Myocyte (in vitro differentiated cells): ENCODE results near the gene EME2. TPM values are rescaled to one million over a fixed set of nuclear protein-coding genes. Genes with fewer than 3 reads are reported as not detected.

Experiments
- DNase-seq: peaks from one replicate; pipeline ENCODE4 v3.0.0-alpha.2; 2012; ENCODE audit warnings: low read depth
- total RNA-seq: library from RNA; depleted of rRNA; stranded (reverse); fragments of >200 nt; gene quantifications from 2 replicates; pipeline ENCODE4 v1.2.3, GENCODE V29; 2014

EME2 gene
- total RNA-seq, 1 donor from 2014 or later: 15.0 TPM

DNA sequence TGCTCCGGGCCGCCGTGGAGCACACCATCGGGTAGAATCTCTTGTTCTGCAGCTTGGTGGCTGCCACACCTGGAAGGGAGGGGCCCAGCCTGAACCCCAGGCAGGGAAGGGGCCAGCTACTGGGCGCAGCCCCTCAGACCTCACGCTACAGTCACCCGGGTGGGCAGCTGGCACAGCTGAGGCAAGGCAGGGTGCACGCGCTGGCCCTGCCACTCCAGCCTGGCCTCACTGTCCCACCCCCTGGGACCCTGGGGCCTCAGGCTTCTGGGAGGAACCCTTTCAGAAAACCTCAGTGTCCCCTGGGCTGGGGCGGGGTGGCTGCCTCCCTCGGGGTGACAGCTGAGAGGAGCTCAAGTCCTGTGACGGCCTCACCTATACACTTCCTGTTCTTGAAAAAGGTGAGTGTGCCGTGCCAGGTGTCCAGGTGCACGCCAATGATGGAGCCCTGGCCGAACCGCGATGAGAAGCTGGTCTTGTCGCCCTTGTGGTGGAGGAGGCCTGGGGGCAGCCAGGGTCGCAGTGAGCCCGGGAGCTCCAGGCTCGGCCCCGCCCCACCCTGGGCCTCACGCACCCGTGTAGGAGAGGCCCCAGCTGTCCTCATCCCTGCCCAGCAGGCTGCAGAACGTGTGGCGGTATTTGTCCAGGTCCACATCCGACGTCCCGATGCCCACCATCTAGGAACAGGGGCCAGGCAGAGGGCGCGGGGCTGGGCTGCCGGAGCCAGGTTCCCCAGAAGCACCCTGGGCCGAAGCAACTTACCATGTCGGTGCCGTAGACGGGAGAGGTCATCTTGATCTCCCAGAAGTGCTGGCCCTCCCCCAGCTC lies 5.0 kb downstream of the EME2 start:
- DNase-seq: no peak

DNA sequence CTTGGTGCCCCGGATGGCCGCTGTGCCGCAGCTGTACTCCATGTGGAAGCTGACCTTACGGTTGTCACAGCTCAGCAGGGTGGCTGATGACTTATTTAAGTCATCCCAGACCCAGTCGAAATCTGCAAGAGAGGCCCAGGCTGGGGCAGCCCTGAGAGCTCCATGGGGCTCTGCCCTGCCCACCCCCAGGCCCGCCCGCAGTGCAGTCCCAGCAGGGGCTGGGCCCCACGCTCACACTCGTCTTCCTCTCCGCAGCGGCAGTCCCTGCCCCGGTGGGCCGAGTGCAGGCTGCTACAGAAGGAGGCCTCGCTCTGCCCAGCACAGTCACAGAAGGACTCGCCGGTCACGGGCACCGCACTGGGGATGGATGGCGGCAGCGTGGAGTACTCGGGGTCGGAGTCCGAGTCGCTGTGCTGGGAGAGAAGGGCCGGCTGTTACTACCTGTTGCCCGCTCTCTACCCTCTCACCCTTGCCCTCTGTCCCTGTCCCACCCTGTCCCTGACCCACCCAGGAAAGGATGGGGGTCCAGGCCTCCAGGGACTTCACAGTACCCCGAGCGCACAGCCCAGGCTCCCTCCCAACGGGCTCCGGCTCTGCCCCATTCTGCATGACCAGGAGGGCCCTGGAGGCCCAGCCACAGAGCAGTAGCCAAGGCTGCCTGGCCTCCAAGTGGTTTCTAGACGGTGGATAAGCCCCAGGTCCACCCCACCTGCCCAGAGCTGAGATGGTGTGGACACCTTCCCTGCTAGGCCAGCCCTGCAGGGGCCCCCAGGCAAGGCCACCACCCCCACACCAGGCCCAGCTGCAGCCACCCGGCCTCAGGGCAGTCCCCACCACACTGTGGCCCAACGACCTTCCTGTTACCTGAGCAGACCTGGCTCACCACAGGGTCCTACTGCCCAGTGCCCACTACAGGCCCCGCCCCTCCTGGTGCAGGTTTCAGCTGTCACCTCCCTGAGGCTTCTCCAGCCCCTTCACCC lies 5.9 kb downstream of the EME2 start:
- no peak for DNase-seq

DNA sequence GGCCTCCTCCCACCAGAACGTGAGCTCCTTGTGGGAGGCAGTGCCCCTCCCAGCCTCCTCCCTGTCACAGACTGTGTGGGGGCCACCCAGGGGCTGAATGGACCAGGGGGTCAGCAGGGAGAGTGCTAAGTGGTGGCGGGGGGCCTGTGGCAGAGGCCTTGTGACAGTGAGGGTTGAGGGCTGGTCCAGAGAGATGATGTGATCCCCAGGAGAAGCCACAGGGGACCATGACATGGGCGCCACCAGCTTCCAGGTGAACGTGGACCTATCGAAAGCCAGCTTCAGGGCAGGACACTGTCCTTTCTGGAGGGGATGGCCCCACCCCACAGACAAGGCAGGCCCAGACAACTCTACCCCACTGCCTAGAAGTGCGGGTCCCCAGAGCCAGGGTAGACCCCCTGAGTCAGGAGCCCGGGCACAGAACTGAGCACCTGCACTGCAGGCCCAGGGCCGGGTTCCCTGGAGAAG lies 6.7 kb downstream of the EME2 start:
- DNase-seq: no peak

DNA sequence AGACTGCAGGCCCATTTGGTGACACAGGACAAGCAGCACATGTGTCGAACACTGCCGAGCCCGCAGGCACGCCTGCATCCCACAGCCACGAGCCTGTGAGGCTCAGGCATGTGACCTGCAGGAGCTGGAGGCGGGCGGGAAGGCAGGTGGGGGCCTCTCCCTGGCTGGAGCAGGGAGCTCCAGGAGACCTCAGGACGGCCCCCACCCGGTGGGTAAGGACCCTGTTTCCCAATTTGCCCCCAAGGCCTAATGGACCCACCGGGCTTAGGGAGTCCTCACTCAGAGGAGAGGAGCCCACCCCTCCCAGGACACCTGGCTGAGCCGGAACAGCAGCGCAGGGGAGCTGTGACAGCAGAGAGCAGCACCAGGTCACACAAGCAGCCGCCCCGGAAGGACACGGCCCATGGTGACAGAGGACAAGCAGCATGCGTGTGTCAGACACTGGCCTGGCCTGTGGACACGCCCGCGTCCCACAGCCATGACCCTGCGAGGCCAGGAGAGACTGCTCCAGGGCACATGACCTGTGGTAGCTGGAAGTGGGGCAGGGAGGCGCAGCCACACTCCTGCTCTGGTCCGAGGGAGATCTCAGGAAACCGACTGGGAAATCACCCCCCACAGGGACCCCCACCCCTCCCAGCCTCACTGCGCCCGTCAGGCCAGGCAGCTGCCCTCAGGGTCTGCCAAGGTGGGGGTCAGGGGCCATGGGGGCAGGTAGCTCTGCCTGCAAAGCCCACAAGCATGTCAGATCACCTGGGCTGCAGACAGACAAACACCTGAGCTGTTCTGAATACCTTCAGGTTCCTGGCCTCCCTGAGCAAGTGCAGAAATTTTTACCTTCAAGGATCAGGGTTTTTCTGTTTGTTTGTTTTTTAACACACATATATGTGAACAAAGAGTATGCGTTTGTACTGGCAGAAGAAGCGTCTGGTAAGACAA lies 7.4 kb downstream of the EME2 start:
- no peak for DNase-seq

DNA sequence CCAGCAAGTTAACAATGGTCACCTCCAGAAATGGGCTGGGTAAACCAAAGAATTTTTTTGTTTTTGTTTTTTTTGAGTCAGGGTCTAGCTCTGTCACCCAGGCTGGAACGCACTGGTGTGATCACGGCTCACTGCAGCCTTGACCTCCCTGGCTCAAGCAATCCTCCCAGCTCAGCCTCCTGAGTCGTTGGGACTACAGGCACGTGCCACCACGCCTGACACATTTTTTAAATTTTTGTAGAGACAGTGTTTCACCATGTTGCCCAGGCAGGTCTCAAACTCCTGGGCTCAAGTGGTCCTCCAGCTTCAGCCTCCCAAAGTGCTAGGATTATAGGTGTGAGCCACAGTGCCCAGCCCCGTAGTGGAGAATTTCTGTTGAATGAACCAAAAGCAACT lies 8.1 kb downstream of the EME2 start:
- DNase-seq: no peak

DNA sequence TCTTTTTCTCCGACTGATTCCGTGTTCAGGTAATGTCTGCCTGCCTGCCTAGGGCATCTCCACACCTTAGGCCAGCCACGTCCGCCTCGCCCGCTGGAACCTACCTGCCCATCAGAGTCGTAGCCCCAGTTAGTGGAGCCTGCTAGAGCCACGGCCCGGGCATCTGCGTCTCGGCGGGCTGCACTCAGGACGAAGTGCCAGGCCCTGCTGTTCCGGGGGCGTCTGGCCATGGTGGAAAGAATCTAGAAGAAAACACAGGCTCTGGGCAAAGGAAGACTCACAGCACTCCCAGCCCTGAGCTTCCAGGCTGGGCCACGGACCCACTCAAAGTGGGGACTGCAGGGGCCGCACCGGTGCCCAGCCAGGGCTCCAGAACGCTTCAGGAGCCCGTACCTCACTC lies 8.6 kb downstream of the EME2 start:
- no peak for DNase-seq

DNA sequence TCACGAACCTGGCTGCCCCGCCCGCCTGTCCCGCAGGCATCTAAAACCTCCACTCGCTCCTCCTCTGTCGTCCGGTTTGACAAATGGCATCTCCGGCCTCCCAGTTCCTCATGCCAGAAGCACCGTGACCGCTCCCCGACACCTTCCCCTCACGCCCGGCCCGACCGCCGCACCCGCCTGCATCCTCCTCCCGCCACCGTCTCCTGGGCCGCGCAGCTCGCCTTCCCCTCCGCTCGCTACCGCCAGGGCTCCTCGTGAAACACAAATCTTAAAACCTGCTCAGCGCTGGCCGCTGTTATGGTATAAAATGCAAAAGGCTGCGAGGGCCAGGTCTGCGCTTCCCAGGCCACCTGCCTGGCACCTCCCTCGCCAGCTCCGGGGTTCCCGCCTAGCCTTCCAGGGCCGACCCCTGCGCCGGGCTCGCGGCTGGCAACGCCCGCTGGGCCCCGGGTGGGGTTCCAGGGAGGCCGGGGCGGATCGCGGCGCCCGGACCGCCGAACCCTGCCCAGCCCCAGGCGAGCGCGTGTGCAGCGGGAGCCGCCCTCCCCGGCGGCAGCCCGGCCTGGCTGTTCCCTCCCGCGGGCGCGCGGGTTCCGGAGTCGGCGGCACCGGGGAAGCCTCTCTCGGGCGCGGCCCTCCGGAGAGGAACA lies 9.3 kb downstream of the EME2 start:
- DNase-seq: peak; percentile 18

DNA sequence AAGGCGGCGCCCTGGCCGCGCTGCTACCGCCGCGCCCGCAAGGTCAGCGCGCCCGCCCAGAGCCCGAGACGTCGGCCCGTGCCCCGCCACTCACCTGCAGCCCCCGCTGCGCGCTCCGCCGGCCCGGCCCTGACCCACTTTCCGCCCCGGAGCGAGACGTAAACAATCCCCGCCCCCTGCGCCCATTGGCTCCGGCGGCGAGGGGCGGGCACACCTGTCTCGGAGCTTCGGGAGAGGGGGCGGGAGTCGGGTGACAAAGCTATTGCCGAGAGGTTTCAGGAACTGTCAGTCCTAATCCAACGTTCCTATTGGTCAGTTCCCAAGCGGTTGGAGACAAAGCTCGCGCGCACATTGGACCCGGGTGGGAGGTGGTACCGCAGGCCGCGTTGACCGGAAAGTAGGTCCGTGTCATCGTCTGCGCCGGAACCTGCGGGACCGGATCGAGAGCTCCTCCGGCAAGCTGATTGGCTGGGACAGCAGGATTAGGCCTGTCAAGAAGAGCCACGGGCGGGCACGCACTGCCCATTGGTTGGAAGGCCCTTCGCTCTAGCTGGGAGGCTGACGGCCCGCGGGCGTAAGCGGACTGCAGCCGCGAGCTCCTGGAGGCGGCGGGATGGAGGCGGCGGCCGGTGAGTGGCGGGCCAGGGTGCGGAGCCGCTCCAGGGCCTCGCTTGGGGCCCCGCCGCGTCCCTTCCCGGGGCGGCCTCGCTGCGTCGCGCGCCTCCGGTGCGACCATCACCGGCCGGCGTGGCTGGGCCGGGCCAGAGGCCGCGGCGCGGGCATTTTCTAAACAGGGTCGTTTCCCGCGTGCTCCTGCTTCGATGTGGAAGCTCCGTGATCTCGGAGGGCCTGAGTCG lies 10.0 kb downstream of the EME2 start, which contains the start of the genes NUBP2 and SPSB3:
TSS of gene NUBP2 (plus strand) at position 553 of the 857 bp plus-strand sequence. CDS start at position 614, 61 bp downstream.
TSS of gene SPSB3 (minus strand) at position 164 of the 857 bp plus-strand sequence. CDS start 1,088 bp downstream, outside the sequence.
- DNase-seq: peak; percentile 100

DNA sequence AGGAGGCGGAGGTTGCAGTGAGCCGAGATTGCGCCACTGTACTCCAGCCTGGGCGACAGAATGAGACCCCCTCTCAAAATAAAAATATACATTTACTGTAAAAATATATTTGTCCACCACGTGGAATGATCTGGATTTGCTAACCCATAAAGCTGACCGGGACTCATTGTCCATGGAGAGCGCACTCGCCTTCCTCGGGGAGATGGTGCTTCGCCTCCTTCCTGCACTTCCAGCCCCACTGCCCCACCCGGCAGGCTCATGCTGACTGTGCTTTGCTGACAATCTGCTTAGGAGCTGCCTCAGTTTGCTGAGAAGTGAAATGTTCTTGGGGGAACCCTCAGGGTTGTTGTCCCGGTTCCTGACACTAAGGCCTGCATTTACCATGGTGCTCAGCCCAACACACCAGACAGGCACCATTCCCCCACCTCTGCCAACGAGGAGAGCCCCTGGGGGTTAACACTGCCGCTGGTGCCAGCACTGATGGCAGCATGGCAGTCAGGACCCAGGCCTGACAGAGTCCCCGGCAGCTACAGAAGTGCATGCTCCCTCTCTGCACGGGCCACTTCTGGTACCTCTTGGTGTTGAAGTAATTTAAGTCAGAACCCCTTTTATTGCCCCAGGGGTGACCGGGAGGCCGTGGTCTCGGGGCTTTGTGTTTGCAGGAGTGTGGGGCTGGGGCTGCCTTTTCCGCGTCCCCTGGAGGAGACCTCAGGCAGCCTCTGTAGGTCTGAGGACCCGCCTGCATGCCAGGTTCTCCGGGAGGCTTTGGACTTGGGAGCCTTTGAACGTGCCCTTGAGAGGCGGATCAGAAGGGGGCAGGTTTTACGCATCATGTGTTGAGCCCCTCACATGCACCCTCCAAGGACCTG lies 12.6 kb downstream of the EME2 start:
- no peak for DNase-seq

DNA sequence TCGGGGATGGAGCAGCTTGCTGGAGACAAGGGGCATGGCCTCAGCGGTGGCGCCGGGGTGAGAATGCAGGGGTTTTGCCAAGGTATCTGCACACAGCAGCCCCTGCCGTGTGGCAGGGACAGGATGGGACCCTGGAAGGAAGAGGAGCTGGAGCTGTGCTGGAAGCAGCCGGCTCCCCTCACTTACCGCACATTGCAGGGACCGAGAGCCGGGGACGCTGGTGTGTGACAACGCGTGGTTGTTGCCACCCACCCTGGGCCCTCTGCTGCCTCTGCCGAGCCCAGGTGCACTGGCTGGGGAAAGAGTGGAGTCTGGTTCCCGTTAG lies 13.2 kb downstream of the EME2 start:
- DNase-seq: no peak

DNA sequence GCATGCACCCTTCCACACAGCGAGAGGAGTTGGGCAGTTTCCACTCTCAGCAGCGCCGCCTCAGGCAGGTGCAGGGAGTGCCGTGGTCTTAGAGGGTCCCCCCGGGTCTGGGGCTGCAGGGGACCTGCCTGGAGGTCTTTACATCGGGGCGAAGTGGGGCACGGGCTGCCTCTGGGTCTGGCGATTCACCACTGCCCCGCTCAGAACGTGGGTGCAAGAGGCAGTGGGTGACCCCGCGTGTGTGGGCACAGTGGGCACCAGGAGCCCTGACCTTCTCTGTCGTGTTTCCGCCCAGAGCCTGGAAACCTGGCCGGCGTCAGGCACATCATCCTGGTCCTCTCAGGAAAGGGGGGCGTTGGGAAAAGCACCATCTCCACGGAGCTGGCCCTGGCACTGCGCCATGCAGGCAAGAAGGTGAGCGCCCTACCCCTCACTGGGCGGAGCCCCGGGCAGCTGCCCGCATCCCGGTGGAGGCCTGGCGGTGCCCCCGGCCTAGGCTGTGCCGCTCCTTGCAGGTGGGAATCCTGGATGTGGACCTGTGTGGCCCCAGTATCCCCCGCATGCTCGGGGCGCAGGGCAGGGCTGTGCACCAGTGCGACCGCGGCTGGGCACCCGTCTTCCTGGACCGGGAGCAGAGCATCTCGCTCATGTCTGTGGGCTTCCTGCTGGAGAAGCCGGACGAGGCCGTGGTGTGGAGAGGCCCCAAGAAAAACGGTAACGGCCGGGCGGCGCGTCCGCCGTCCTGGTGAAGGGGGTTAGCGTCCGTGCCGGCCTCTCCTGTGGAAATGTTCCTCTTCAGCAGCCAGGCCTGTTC lies 13.8 kb downstream of the EME2 start:
- no peak for DNase-seq

DNA sequence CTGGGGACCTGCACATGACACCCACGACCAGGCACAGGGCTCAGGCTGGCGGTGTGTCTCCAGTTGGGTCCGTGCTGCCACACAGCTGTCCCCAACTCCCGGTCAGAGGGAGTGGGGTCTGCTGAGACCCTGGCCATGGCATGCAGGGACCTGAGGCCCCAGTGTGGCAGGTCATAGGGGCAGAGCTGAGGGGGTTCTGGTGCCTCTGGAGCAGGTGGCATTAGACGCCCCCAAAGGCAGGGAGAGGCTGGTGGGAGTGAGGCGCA lies 14.4 kb downstream of the EME2 start:
- DNase-seq: no peak

DNA sequence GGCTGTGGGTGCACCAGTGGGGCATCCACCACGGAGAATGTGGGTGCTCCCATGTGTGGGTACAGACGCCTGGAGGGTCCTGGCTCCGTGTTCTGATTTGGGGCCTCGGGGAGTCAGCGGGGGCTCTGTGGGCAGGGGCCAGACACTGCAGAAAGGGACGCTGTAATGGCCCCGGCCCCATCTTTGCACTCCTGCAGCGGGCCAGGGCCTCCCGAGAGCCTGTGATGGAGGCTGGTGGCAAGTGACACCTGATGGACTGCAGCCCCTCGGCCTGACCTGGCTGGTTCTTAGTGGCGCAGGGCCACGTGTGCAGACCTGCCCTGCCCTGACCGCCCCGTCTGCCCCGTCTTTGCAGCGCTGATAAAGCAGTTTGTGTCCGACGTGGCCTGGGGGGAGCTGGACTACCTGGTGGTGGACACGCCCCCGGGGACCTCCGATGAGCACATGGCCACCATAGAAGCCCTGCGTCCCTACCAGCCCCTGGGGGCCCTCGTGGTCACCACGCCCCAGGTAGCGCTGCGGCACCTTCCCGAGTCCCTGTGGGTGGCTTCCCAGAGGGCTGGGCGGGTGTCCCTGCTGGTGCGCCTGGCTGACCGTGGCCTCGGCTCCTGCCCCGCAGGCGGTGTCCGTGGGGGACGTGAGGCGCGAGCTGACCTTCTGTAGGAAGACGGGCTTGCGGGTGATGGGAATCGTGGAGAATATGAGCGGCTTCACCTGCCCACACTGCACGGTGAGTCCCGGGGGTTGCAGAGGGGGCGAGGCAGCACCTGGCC lies 14.9 kb downstream of the EME2 start:
- DNase-seq: no peak

DNA sequence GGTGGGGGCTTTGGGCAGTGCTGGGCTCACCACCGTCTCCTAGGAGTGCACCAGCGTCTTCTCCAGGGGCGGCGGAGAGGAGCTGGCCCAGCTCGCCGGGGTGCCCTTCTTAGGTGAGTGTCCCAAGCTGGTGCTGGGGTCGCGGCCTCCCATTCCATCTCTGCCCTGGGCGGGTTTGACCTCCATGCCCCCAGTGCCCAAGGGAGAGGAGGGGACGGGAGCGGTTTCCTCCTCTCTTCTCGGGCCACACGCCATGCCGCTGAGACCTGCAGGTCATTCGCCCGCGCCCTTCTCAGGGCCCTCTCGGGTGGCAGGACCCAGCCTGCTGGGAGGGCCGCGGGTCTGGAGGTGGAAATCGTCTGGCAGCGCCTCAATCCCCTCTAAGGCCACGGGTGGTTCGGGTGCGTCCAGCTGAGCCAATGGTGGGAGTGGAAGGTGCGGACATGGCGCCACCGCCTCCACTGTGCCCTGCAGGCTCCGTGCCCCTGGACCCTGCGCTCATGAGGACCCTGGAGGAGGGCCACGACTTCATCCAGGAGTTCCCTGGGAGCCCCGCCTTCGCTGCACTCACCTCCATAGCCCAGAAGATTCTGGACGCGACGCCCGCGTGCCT lies 15.6 kb downstream of the EME2 start:
- no peak for DNase-seq

DNA sequence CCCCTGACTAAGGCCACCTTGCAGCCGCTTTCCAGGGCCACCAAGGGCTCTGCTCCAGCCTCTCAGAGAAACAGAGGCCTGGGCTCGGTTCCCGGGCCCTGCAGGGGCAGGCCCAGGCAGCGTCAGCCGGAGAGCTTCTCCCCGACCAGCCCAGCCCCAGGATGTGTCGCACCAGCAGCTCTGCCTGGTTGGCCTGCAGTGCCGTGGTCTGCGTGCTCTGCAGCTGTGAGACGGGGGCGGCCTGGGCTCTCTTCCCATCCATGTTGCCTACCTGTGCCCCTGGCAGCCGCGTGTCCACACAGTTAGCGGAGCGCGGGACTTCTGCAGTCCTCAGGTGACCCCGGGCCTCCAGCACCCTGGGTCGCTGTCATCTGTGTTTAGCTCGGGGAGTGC lies 16.1 kb downstream of the EME2 start:
- DNase-seq: no peak

DNA sequence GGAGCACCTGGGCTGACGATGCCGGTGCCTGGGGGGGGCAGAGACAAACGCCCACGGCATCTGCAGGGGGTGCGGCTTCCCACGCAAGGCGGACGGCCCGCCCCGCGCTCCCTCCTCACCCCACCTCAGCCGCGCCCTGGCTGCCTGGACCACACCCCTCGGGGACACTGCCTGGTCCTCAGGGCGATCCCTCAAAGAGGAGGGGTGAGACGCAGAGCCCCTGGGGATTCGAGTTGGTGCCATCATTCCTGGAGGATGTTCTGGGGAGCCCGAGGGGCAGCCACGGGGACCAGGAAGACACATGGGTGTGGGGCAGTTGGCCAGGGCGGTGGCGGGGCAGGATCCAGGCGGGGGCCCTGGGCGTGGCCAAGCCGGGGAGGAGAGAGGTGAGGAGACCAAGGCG lies 17.0 kb downstream of the EME2 start:
- DNase-seq: no peak

DNA sequence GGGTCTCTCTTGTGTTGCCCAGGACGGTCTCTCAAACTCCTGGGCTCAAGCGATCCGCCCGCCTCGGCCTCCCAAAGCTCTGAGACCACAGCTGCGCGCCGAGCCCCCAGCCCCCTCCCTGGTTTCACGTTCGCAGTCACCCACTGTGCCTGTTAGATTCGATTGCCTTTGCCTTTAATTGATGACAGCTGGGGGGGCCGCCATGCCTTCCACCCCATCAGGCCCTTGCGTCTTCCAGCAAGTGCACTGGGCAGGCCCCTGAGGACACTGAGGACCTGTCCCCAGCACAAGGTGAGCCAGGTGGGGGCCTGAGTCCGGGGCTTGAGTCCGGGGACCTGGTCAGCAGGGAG lies 17.6 kb downstream of the EME2 start:
- no peak for DNase-seq
